T47D (cell line): ENCODE data around the gene GPC6.

Experiments used
- DNase-seq, 2 experiments: peaks; one replicate each; pipeline versions ENCODE4 v3.0.0 to v3.0.0-alpha.2; 2011 to 2012; ENCODE audit warnings: low read depth in 1 of 2, low spot score in 1 of 2
- JUND ChIP-seq: IDR thresholded peaks from 2 replicates; pipeline ENCODE4 v1.6.1; 2012; ENCODE audit warnings: low read depth
- in situ Hi-C: cut with HindIII; loops from 2 replicates; pipeline ENCODE4 v1.10.0; 2016; ENCODE audit warnings: low sequenced_read_pairs, low pct_unique_long_range_greater_than_20kb

Gene GPC6

GRCh38 chr13:94431574-94431973, 1205.0 kb downstream of the GPC6 start:
- TF ChIP-seq JUND: no peak
- no peak for DNase-seq
- in situ Hi-C loops: no loop called here

- no peak for DNase-seq
- in situ Hi-C loops: no loop called here
- no peak for TF ChIP-seq JUND
These were observed 1205.4 kb downstream of the GPC6 start for GRCh38 chr13:94431987-94432386.

GRCh38 chr13:94433055-94433961, 1206.7 kb downstream of the GPC6 start:
- DNase-seq: no peak
- in situ Hi-C loops: no loop called here
- TF ChIP-seq JUND: no peak

GRCh38 chr13:94435604-94436226, 1209.1 kb downstream of the GPC6 start:
- TF ChIP-seq JUND: no peak
- peak; percentile 30 to 50 for DNase-seq
- in situ Hi-C loops: no loop called here

- TF ChIP-seq JUND: no peak
- in situ Hi-C loops: no loop called here
- peak in 1 of 2 experiments; percentile 46 for DNase-seq
These were observed 1218.2 kb downstream of the GPC6 start for GRCh38 chr13:94444826-94445225.

GRCh38 chr13:94454334-94454733, 1227.7 kb downstream of the GPC6 start:
- in situ Hi-C loops: no loop called here
- DNase-seq: no peak
- TF ChIP-seq JUND: no peak

GRCh38 chr13:94454906-94455305, 1228.3 kb downstream of the GPC6 start:
- in situ Hi-C loops: no loop called here
- DNase-seq: no peak
- TF ChIP-seq JUND: no peak

GRCh38 chr13:94455414-94455813, 1228.8 kb downstream of the GPC6 start:
- TF ChIP-seq JUND: no peak
- no peak for DNase-seq
- in situ Hi-C loops: no loop called here
